Psoas muscle (tissue), 8 donors: ENCODE measurements around the gene ASB18. TPM values are rescaled to one million over a fixed set of nuclear protein-coding genes. Genes with fewer than 3 reads are reported as not detected.
"Not testable (repeated sequence)": the region's sequence is repeated elsewhere in the genome, so short reads cannot be mapped to it uniquely, and the experiment has no call there.

Source experiments
- ATAC-seq, 4 donors: fragments of 200-7000 bp; cut with Tn5 transposase; one replicate each; pipeline ENCODE4 v1.9.1; 2020; ENCODE audit warnings: moderate library complexity in 3 of 4, mild to moderate bottlenecking in 2 of 4
- DNase-seq, 2 donors: peaks; one replicate each; pipeline ENCODE4 v3.0.0-alpha.2; 2020
- H3K27ac ChIP-seq: fragments of 200-600 bp; one replicate; pipeline ENCODE4 v1.8.0; 2022
- H3K27me3 ChIP-seq, 3 donors: fragments of 200-600 bp in 1 of 3; one replicate each; pipeline versions ENCODE4 v1.6.1 to v1.8.0; 2013 to 2022; ENCODE audit warnings: low read length in 2 of 3, mild to moderate bottlenecking in 2 of 3, moderate library complexity in 1 of 3; ENCODE audit not compliant: insufficient read depth in 3 of 3
- H3K36me3 ChIP-seq, 2 donors: fragments of 200-600 bp in 1 of 2; one replicate each; pipeline versions ENCODE4 v1.6.1 to v1.8.0; 2013 to 2022; ENCODE audit warnings: low read depth in 1 of 2, mild to moderate bottlenecking in 1 of 2, moderate library complexity in 1 of 2; ENCODE audit not compliant: insufficient read depth in 1 of 2
- H3K4me1 ChIP-seq: fragments of 200-600 bp; one replicate; pipeline ENCODE4 v1.8.0; 2022
- H3K4me3 ChIP-seq: fragments of 200-600 bp; one replicate; pipeline ENCODE4 v1.8.0; 2022; ENCODE audit warnings: mild to moderate bottlenecking
- H3K9me3 ChIP-seq: fragments of 200-600 bp; one replicate; pipeline ENCODE4 v1.8.0; 2022
- WGBS, 3 donors: extraction: QIAGEN DNeasy Blood & Tissue Kit; methylation state at CpG; one replicate each; pipeline versions ENCODE4 v1.1.6 to v1.1.7; 2013; 5-methylcytosine and 5-hydroxymethylcytosine counted together
- intact Hi-C, 2 donors: fragments of 100-400 bp; cut with DNase I; formaldehyde crosslinking; loops; one replicate each; pipeline versions ENCODE4 v1.11.0 to v1.14.2; 2022
- polyA plus RNA-seq, 3 donors: library from polyadenylated mRNA; stranded (reverse); fragments of 200-250 nt; gene quantifications; one replicate each; pipeline ENCODE4 v1.2.3, GENCODE V29; 2013
- total RNA-seq, 4 donors: library from RNA; stranded (reverse); fragmentation: NEBNext Ultra II Directional in 2 of 4; extraction: Animal tissue kit (Norgen Biotek cat#: 25700) in 2 of 4; gene quantifications; one replicate each; pipeline versions ENCODE4 v1.2.1 to v1.2.4, GENCODE V29; 2021 to 2023
- TF ChIP-seq, protein P1 (sequence below): fragments of 200-600 bp; IDR thresholded peaks from one replicate; pipeline ENCODE4 v1.8.0; 2022; ENCODE audit warnings: antibody characterized with exemption
- donor health status: healthy with polysubstance abuse.
- donor health status: DM: no; HTN: no; CAD: no; lungs with moderate emphysema.
- donor health status: Bipolar disorder and iron deficiency.
- donor health status: healthy.
- donor health status: DM: yes; HTN: yes; CAD: no.
- donor health status: DM: no; HTN: no; CAD: no.
- donor health status: DM: no; HTN: no; CAD: no.
- donor health status: DM: yes; HTN: yes; CAD: no.

Gene ASB18
- total and polyA plus RNA-seq, 7 donors: 0.04 to 9.3 (median 1.1) TPM

DNA sequence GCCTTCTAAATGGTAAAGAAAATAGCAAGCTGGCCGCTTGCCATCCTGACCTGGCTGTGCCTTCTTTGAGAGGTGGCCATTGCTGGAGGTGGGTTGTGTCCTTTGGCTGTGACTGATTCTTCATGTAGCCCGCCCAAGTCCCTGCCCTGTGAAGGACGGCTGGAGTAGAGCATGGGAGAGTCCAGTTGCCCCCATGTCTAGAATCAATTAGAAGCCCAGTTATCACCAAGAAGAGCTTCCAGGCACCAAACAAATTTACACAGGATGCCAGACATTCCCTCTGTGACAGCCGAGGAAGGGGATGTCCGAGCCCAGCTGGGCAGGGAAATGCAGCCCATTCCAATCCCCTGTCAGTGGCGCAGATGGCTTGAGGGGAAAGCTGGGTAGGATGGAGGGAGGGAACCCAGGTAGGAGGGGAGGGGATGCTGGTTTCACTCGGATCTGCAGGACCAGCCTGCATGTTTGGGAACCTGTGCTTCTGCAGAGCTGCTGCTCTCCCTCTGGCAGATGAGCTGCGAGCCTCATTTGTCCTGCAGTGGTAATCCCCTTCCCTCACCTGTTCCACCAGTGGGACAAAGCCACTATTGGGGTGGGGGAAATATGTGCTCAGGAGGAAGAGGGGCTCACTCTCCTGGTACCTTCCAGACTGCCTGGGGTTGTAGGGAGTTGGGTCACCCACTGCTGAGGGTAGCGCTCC, 25.7 kb upstream of the ASB18 start:
- Histone ChIP-seq H3K4me3 (no peak overlapping the region), H3K27me3 (no peaks in the 10 kb centered on the region), H3K4me1 (peaks cover 3% of the 10 kb centered on the region), H3K27ac (no peak overlapping the region), H3K9me3 (no peaks in the 10 kb centered on the region), H3K36me3 (no peaks in the 10 kb centered on the region)
- WGBS, 3 donors: 68 to 80% (median 68%) methylated on average over 9 of the region's 9 CpGs
- TF ChIP-seq, protein P1, sequence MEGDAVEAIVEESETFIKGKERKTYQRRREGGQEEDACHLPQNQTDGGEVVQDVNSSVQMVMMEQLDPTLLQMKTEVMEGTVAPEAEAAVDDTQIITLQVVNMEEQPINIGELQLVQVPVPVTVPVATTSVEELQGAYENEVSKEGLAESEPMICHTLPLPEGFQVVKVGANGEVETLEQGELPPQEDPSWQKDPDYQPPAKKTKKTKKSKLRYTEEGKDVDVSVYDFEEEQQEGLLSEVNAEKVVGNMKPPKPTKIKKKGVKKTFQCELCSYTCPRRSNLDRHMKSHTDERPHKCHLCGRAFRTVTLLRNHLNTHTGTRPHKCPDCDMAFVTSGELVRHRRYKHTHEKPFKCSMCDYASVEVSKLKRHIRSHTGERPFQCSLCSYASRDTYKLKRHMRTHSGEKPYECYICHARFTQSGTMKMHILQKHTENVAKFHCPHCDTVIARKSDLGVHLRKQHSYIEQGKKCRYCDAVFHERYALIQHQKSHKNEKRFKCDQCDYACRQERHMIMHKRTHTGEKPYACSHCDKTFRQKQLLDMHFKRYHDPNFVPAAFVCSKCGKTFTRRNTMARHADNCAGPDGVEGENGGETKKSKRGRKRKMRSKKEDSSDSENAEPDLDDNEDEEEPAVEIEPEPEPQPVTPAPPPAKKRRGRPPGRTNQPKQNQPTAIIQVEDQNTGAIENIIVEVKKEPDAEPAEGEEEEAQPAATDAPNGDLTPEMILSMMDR: no peak
- no peak for DNase-seq
- no peak for ATAC-seq
- intact Hi-C loops: no loop called here

DNA sequence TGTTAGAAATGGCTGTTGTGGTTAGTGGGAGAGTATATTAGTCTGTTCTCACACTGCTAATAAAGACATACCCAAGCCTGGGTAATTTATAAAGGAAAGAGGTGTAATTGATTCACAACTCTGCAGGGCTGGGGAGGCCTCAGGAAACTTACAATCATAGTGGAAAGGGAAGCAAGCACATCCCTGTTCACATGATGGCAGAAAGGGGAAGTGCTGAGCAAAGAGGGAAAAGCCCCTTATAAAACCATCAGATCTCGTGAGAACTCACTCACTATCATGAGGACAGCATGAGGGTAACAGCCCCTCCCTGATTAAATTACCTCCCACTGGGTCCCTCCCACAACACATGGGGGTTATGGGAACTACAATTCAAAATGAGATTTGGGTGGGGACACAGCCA, 24.2 kb upstream of the ASB18 start:
- WGBS, 3 donors: 33 to 76% (median 64%) methylated on average over 1 of the region's 1 CpG
- DNase-seq, H3K36me3 ChIP-seq, H3K27me3 ChIP-seq, ATAC-seq, H3K4me1 ChIP-seq, H3K27ac ChIP-seq, H3K4me3 ChIP-seq, H3K9me3 ChIP-seq, intact Hi-C loops: not testable (repeated sequence)

DNA sequence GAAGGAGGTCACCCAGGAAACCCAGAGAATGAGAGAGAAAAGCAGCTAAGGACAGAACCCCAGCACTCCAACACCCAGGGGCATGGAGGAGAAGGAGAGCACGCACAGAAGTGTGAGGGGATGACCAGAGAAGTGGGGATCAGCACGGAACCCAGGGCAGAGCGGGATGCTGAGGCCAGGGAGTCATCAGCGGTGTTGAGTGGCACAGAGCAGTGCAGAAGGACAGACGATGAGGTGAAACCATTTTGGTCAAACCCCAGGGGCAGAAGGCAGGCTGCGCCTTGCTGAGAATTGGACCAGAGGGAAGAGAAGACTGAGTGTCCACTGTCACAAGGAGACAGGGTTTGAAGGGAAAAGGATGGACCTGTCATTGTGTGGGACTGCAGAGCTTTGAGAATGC, 23.4 kb upstream of the ASB18 start:
- Histone ChIP-seq H3K4me3 (no peak overlapping the region), H3K4me1 (peaks cover 2% of the 10 kb centered on the region), H3K27ac (no peak overlapping the region), H3K9me3 (no peaks in the 10 kb centered on the region), H3K36me3 (no peaks in the 10 kb centered on the region), H3K27me3 (no peaks in the 10 kb centered on the region)
- 90 to 94% (median 93%) methylated on average over 6 of the region's 6 CpGs for WGBS, 3 donors
- ATAC-seq (no peak), DNase-seq (no peak)
- intact Hi-C loops: no loop called here
- TF ChIP-seq, protein P1: no peak

DNA sequence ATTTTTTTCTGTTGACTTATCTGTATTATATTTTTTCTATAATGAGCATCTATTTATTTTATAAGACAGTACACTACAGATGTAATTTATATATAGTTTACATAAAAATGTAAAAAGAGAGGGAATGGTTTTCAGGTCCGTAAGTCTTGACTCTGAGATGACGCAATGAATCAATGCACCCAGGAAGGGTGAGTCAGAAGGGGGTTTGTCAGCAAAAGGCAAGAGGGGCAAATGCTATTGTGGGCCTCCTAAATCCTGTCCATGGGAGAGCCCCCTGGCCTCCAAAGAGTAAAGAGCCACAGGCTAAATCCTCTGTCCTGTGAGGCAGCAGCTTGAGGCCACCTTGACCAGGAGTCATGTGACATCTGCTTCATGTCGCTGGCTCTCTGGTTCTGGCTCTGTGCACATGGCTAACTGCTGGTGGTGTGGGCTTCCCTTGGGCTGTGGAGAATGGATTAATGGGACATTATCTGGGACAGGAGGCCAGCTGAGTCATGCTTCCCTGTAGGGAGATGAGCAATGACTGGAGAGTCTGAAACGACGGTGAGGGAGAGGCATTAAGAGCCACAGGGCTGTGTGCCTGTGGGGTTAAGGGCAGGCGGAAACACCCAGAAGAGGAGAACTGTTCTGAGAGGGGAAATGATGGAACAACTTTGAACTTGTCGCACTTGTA, 22.8 kb upstream of the ASB18 start:
- H3K27me3 ChIP-seq: no peaks in the 10 kb centered on the region
- peaks cover under 1% of the 10 kb centered on the region for H3K9me3 ChIP-seq
- 59 to 70% (median 64%) methylated on average over 7 of the region's 7 CpGs for WGBS, 3 donors
- TF ChIP-seq, protein P1: no peak
- intact Hi-C loops: no loop called here
- ATAC-seq (peak; percentile 78 to 95 (median 93)), DNase-seq (no peak)
- peak overlapping the region; percentile 7 for H3K27ac ChIP-seq
- no peaks in the 10 kb centered on the region for H3K4me1 ChIP-seq
- no peak overlapping the region for H3K4me3 ChIP-seq
- H3K36me3 ChIP-seq: no peaks in the 10 kb centered on the region

DNA sequence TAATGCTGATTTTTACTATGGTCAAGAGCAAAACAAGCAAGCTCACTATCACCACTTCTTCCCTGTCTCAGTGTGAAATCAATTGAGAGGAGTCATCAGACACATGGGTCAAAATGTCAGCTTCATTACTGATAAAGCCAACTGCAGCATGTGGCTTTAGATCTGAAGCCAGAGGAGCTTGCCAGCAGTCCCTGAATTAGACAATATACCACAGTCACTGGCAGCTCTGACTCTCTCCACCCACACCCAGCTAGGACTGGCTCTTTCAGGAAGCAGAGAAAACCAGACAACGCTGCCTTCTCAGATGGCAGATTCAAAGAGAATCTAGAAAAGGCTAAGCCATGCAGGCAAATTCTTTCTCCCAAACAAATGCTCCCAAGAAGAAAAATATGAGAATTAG, 20.0 kb upstream of the ASB18 start:
- intact Hi-C loops: no loop called here
- peaks cover 6% of the 10 kb centered on the region for H3K9me3 ChIP-seq
- no peaks in the 10 kb centered on the region for H3K36me3 ChIP-seq
- ATAC-seq (peak in 1 of 4 donors; percentile 36), DNase-seq (no peak)
- no peaks in the 10 kb centered on the region for H3K27me3 ChIP-seq
- no peaks in the 10 kb centered on the region for H3K4me1 ChIP-seq
- H3K4me3 ChIP-seq: no peak overlapping the region
- WGBS, 3 donors: 21 to 42% (median 33%) methylated on average over 1 of the region's 1 CpG
- no peak overlapping the region for H3K27ac ChIP-seq
- TF ChIP-seq, protein P1: no peak
